Endodermal cell (in vitro differentiated cells): Measurements from ENCODE around the gene TRPV5. TPM values are rescaled to one million over a fixed set of nuclear protein-coding genes. Genes with fewer than 3 reads are reported as not detected.

Source experiments
- DNase-seq: peaks from one replicate; pipeline ENCODE4 v3.0.0-alpha.2; 2017
- H3K27ac ChIP-seq: 2 replicates; pipeline ENCODE4 v1.5.1; 2013; ENCODE audit warnings: mild to moderate bottlenecking, low read depth, low read length, moderate library complexity
- H3K27me3 ChIP-seq: 2 replicates; pipeline ENCODE4 v1.6.1; 2013; ENCODE audit warnings: mild to moderate bottlenecking, low read length, moderate library complexity; ENCODE audit not compliant: insufficient read depth, control insufficient read depth, poor library complexity, severe bottlenecking
- H3K36me3 ChIP-seq: 2 replicates; pipeline ENCODE4 v1.7.0; 2013; ENCODE audit warnings: mild to moderate bottlenecking, low read length, moderate library complexity; ENCODE audit not compliant: control insufficient read depth, insufficient read depth
- H3K4me1 ChIP-seq: one replicate; pipeline ENCODE4 v1.7.0; 2013; ENCODE audit warnings: low read length; ENCODE audit not compliant: control insufficient read depth, insufficient read depth
- H3K4me3 ChIP-seq: 2 replicates; pipeline ENCODE4 v1.5.1; 2013; ENCODE audit warnings: mild to moderate bottlenecking, low read length, moderate library complexity
- H3K9ac ChIP-seq: 2 replicates; pipeline ENCODE4 v1.6.1; 2013; ENCODE audit warnings: mild to moderate bottlenecking, low read length, moderate library complexity; ENCODE audit not compliant: poor library complexity, severe bottlenecking; ENCODE audit errors: extremely low read depth
- H3K9me3 ChIP-seq: 2 replicates; pipeline ENCODE4 v1.6.1; 2013; ENCODE audit warnings: mild to moderate bottlenecking, low read length, moderate library complexity; ENCODE audit not compliant: control insufficient read depth
- H3K27ac Mint-ChIP-seq: 2 replicates; pipeline ENCODE4 v1.8.0; 2020; ENCODE audit warnings: mixed read lengths
- H3K27me3 Mint-ChIP-seq: 2 replicates; pipeline ENCODE4 v1.8.0; 2021; ENCODE audit warnings: mild to moderate bottlenecking, mixed read lengths; ENCODE audit not compliant: insufficient read depth
- H3K36me3 Mint-ChIP-seq: 2 replicates; pipeline ENCODE4 v1.8.0; 2020; ENCODE audit warnings: low read depth, mixed read lengths
- H3K4me1 Mint-ChIP-seq: 2 replicates; pipeline ENCODE4 v1.8.0; 2020; ENCODE audit warnings: mixed read lengths
- H3K4me3 Mint-ChIP-seq: 2 replicates; pipeline ENCODE4 v1.8.0; 2020; ENCODE audit warnings: mild to moderate bottlenecking, moderate library complexity, mixed read lengths
- H3K9me3 Mint-ChIP-seq: 2 replicates; pipeline ENCODE4 v1.8.0; 2020; ENCODE audit warnings: mild to moderate bottlenecking, mixed read lengths
- WGBS, 2 experiments: methylation state at CpG; one replicate each; pipeline versions ENCODE4 v1.1.5 to v1.1.7; 2013; ENCODE audit warnings: missing lambda C conversion rate in 2 of 2, mixed read lengths in 1 of 2; ENCODE audit not compliant: insufficient coverage in 1 of 2, insufficient read length in 1 of 2; 5-methylcytosine and 5-hydroxymethylcytosine counted together
- total RNA-seq, 2 donors: library from RNA; stranded (reverse); fragmentation: NEBNext Ultra II Directional in 1 of 2; extraction: Animal tissue kit (Norgen Biotek cat#: 25700) in 1 of 2; gene quantifications; 2 replicates in 1 of 2; 3 replicates in 1 of 2; pipeline ENCODE4 v1.2.1, GENCODE V29; 2021
- TF ChIP-seq, protein P1 (sequence below): fragments of 200-600 bp; sonication (generic); conservative IDR thresholded peaks from 2 replicates; pipeline ENCODE4 v1.5.0; 2021; ENCODE audit warnings: antibody characterized with exemption, mild to moderate bottlenecking

TRPV5 gene
- total RNA-seq, 2 donors from 2014 or later = 0.15 to 0.22 TPM

- H3K9ac ChIP-seq = no peak overlapping the region
- no peak overlapping the region for H3K27ac Mint-ChIP-seq
- WGBS, 2 experiments = 88 to 92% methylated on average over 1 to 4 of the region's 4 CpGs
- no peak for DNase-seq
- no peak overlapping the region for H3K4me3 Mint-ChIP-seq
- H3K27me3 ChIP-seq = no peaks in the 10 kb centered on the region
- peaks cover 11% of the 10 kb centered on the region for H3K9me3 Mint-ChIP-seq
- H3K27me3 Mint-ChIP-seq = peaks cover 5% of the 10 kb centered on the region
- no peaks in the 10 kb centered on the region for H3K36me3 Mint-ChIP-seq
- no peak overlapping the region for H3K4me3 ChIP-seq
- H3K4me1 ChIP-seq = no peaks in the 10 kb centered on the region
- no peaks in the 10 kb centered on the region for H3K36me3 ChIP-seq
- peaks cover 24% of the 10 kb centered on the region for H3K4me1 Mint-ChIP-seq
- H3K9me3 ChIP-seq = no peaks in the 10 kb centered on the region
- TF ChIP-seq, protein P1, sequence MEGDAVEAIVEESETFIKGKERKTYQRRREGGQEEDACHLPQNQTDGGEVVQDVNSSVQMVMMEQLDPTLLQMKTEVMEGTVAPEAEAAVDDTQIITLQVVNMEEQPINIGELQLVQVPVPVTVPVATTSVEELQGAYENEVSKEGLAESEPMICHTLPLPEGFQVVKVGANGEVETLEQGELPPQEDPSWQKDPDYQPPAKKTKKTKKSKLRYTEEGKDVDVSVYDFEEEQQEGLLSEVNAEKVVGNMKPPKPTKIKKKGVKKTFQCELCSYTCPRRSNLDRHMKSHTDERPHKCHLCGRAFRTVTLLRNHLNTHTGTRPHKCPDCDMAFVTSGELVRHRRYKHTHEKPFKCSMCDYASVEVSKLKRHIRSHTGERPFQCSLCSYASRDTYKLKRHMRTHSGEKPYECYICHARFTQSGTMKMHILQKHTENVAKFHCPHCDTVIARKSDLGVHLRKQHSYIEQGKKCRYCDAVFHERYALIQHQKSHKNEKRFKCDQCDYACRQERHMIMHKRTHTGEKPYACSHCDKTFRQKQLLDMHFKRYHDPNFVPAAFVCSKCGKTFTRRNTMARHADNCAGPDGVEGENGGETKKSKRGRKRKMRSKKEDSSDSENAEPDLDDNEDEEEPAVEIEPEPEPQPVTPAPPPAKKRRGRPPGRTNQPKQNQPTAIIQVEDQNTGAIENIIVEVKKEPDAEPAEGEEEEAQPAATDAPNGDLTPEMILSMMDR = no peak
- H3K27ac ChIP-seq = no peak overlapping the region
Observed at GRCh38 chr7:142968229-142968628, 34.7 kb upstream of the TRPV5 start.

DNA sequence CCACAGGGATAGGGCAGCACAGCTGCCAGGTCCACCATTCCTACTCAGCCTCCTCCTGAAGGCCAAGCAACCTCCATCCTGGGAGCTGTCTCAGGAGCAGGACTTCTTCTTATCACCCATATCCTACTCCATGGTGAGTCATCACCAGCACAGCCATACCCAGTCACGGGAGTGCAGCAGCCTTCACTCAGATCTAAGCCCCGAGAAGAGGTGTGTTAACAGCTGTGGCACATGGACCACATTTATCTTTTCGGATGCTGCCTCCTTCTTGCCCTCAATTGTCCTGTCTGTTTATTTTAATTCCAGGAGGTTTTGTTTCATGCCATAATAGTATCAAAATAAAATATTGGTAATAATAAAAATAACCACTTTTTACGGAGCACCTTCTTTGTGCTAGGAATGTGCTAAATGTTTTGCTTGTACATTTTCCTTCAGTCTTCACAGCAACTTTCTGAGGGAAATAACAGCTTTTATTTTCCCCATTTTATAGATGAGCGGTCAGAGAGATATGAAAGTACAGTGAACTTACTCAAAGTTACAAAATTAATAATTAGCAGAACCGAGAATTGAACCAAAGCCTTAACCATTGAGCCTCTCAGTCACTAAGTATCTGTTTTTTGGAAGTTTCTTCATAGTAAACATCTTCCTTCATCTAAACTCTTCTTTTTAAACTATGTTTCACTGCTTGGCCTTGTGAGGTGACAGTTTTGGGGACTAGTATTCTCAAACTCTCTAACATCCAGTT is 31.1 kb upstream of the TRPV5 start:
- no peaks in the 10 kb centered on the region for H3K27me3 ChIP-seq
- H3K9me3 ChIP-seq = no peaks in the 10 kb centered on the region
- Mint-ChIP-seq H3K27ac (no peak overlapping the region), H3K9me3 (no peaks in the 10 kb centered on the region), H3K27me3 (peaks cover 5% of the 10 kb centered on the region), H3K4me1 (peaks cover 59% of the 10 kb centered on the region), H3K36me3 (peaks cover 13% of the 10 kb centered on the region), H3K4me3 (no peak overlapping the region)
- 93 to 100% methylated on average over 1 to 6 of the region's 6 CpGs for WGBS, 2 experiments
- no peak overlapping the region for H3K4me3 ChIP-seq
- no peak overlapping the region for H3K27ac ChIP-seq
- DNase-seq = no peak
- H3K9ac ChIP-seq = no peak overlapping the region
- no peaks in the 10 kb centered on the region for H3K4me1 ChIP-seq
- TF ChIP-seq, protein P1 = no peak
- no peaks in the 10 kb centered on the region for H3K36me3 ChIP-seq

- H3K4me3 ChIP-seq = no peak overlapping the region
- no peaks in the 10 kb centered on the region for H3K9me3 ChIP-seq
- Mint-ChIP-seq H3K9me3 (no peaks in the 10 kb centered on the region), H3K27ac (no peak overlapping the region), H3K4me3 (no peak overlapping the region), H3K36me3 (peaks cover 18% of the 10 kb centered on the region), H3K4me1 (peaks cover 64% of the 10 kb centered on the region), H3K27me3 (peaks cover 3% of the 10 kb centered on the region)
- H3K4me1 ChIP-seq = no peaks in the 10 kb centered on the region
- H3K27ac ChIP-seq = no peak overlapping the region
- H3K27me3 ChIP-seq = no peaks in the 10 kb centered on the region
- no peak for DNase-seq
- WGBS, 2 experiments = 98 to 100% methylated on average over 1 to 2 of the region's 2 CpGs
- TF ChIP-seq, protein P1 = no peak
- H3K9ac ChIP-seq = no peak overlapping the region
- no peaks in the 10 kb centered on the region for H3K36me3 ChIP-seq
Observed at GRCh38 chr7:142963993-142964392, 30.4 kb upstream of the TRPV5 start.
